Measurements from ENCODE around the gene TSKU. TPM values are rescaled to one million over a fixed set of nuclear protein-coding genes. Genes with fewer than 3 reads are reported as not detected.
A peak's percentile ranks its signal among the peaks of the same experiment; 100 is the strongest.

The TSKU gene
- total RNA-seq, 4 donors from 2014 or later, result 32.0 to 80.7 (median 63.4) TPM

GRCh38 chr11:76822406-76822805, 39.2 kb downstream of the TSKU start:
- in situ Hi-C loops (cut with MboI; ENCODE audit: low pct_ligation_motif_present in 1 of 4, low pct_unique_long_range_greater_than_20kb in 1 of 4, low sequenced_read_pairs in 3 of 4) (loop anchor here in 2 of 4 donors (25.0 kb wide), 1 partner anchor 215 kb away; the partner anchor contains the start of gene B3GNT6 (in 2 of the 2)), intact Hi-C loops (cut with DNase I; ENCODE audit: low total_unique reads) (no loop called here)
- Histone ChIP-seq H3K27ac (no peak overlapping the region), H3K36me3 (no peaks in the 10 kb centered on the region), H3K4me3 (no peak overlapping the region), H3K27me3 (no peaks in the 10 kb centered on the region), H3K9me3 (no peaks in the 10 kb centered on the region), H3K4me1 (peaks cover 0 to 4% (median 1%) of the 10 kb centered on the region in 4 donors)
- 64 to 71% methylated on average over 1 of the region's 1 CpG for WGBS, 2 donors (ENCODE audit: low coverage in 1 of 2)
- TF ChIP-seq CTCF (IDR thresholded peaks at IDR 0.05), result no peak
- TF ChIP-seq POLR2A (IDR thresholded peaks at IDR 0.05), result no peak
- TF ChIP-seq EP300 (IDR thresholded peaks at IDR 0.05; ENCODE audit: low read depth), result no peak
- TF ChIP-seq POLR2AphosphoS5 (IDR thresholded peaks at IDR 0.05), result no peak
- DNase-seq, result no peak

GRCh38 chr11:76823481-76824028, 40.4 kb downstream of the TSKU start:
- WGBS, 2 donors (ENCODE audit: low coverage in 1 of 2), result 72% methylated on average over 9 of the region's 9 CpGs; no CpG with 5 or more reads in 1 of the 2 donors
- Histone ChIP-seq H3K27ac (peak overlapping the region in 3 of 4 donors; percentile 25 to 57 (median 55)), H3K27me3 (no peaks in the 10 kb centered on the region), H3K4me1 (peaks cover 0 to 4% (median 1%) of the 10 kb centered on the region in 4 donors), H3K4me3 (no peak overlapping the region), H3K9me3 (no peaks in the 10 kb centered on the region), H3K36me3 (no peaks in the 10 kb centered on the region)
- TF ChIP-seq POLR2A (IDR thresholded peaks at IDR 0.05) (no peak), EP300 (IDR thresholded peaks at IDR 0.05; ENCODE audit: low read depth) (no peak), POLR2AphosphoS5 (IDR thresholded peaks at IDR 0.05) (peak in 1 of 3 donors; percentile 34), CTCF (IDR thresholded peaks at IDR 0.05) (no peak)
- no peak for DNase-seq
- intact Hi-C loops (cut with DNase I; ENCODE audit: low total_unique reads) (no loop called here), in situ Hi-C loops (cut with MboI; ENCODE audit: low pct_ligation_motif_present in 1 of 4, low pct_unique_long_range_greater_than_20kb in 1 of 4, low sequenced_read_pairs in 3 of 4) (loop anchor here in 2 of 4 donors (25.0 kb wide), 1 partner anchor 214 kb away; the partner anchor contains the start of gene B3GNT6 (in 2 of the 2))

- no peaks in the 10 kb centered on the region for H3K27me3 ChIP-seq
- 41 to 71% methylated on average over 7 to 9 of the region's 9 CpGs for WGBS, 2 donors (ENCODE audit: low coverage in 1 of 2)
- H3K4me1 ChIP-seq, result peaks cover 0 to 4% (median 1%) of the 10 kb centered on the region in 4 donors
- intact Hi-C loops (cut with DNase I; ENCODE audit: low total_unique reads), result no loop called here
- H3K36me3 ChIP-seq, result no peaks in the 10 kb centered on the region
- H3K27ac ChIP-seq, result peak overlapping the region; percentile 4 to 57 (median 40)
- H3K9me3 ChIP-seq, result no peaks in the 10 kb centered on the region
- H3K4me3 ChIP-seq, result no peak overlapping the region
- TF ChIP-seq EP300 (IDR thresholded peaks at IDR 0.05; ENCODE audit: low read depth) (no peak), POLR2AphosphoS5 (IDR thresholded peaks at IDR 0.05) (no peak), CTCF (IDR thresholded peaks at IDR 0.05) (no peak), POLR2A (IDR thresholded peaks at IDR 0.05) (no peak)
- in situ Hi-C loops (cut with MboI; ENCODE audit: low pct_ligation_motif_present in 1 of 4, low pct_unique_long_range_greater_than_20kb in 1 of 4, low sequenced_read_pairs in 3 of 4), result loop anchor here in 2 of 4 donors (25.0 kb wide), 1 partner anchor 213 kb away; the partner anchor contains the start of gene B3GNT6 (in 2 of the 2)
- DNase-seq, result no peak
Observed at GRCh38 chr11:76824083-76824939, 41.2 kb downstream of the TSKU start.

All from transverse colon (tissue), 4 donors.